Activated naive CD4-positive, alpha-beta T cell treated with anti-CD3 and anti-CD28 coated beads, Interleukin-2, amount 10 ng/mL, durations not matched to agents 5 hours and 36 hours (primary cell): Measurements from ENCODE around the gene RPS18. TPM values are rescaled to one million over a fixed set of nuclear protein-coding genes. Genes with fewer than 3 reads are reported as not detected.

Source experiments
- microRNA-seq: library from miRNA; unstranded; fragments of <30 nt; microRNA quantifications from one replicate; pipeline ENCODE4 v1.2.0, GENCODE V29; 2022; ENCODE audit warnings: borderline microRNAs expressed, borderline replicate concordance
- total RNA-seq, 2 experiments: library from RNA; stranded (reverse); gene quantifications; one replicate each; pipeline ENCODE4 v1.2.3, GENCODE V29; 2021

RPS18 gene
- total RNA-seq, result 1,000 to 10,000 TPM; 3,258 to 3,316 TPM

DNA sequence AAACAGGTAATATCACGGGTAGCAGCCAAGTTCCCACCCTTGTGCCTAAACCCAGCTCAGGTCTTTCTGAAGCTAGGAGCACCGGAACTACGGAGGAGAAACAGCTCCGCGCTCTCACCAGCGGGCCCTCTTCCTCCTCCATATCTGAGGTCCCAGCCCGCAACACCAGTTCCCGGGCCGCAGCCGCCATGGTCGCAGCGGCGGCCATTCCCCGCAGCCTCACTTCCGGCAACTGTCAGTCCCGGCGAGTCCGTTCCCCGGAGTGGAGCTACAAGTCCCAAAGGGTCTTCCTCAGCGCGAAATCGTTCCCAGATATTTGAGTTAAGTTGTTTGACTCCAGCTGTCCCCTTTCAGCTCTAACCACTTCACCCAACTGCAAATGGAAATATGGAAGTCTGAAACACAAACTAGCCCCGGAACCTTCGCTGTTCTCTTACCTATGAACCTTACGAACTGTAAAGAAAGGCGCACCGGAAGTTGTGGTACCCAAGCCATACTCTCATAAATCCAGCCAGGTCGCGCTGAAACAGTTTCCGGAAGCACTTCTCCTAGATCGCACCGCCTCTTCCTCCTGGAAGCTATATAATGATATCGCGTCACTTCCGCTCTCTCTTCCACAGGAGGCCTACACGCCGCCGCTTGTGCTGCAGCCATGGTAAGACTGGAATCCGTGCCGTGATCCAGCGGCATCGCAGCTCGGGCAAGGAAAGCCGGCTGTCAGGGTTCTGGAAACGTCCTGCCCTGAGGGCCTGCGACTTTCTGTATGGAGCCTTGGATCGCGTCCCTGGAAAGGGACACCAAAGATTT is at the start of gene RPS18, which contains the start of gene VPS52:
RPS18 (plus strand) TSS at position 608 of the 807 bp plus-strand sequence; CDS start at position 653, 45 bp downstream.
VPS52 (minus strand) TSS at position 409 of the 807 bp plus-strand sequence; CDS start at position 208, 201 bp downstream.

GRCh38 chr6:33276864-33277662 is 5.2 kb downstream of the RPS18 start, which contains the start of gene B3GALT4:
B3GALT4 (plus strand) TSS chr6:33277123; CDS start chr6:33277420, 297 bp downstream.

DNA sequence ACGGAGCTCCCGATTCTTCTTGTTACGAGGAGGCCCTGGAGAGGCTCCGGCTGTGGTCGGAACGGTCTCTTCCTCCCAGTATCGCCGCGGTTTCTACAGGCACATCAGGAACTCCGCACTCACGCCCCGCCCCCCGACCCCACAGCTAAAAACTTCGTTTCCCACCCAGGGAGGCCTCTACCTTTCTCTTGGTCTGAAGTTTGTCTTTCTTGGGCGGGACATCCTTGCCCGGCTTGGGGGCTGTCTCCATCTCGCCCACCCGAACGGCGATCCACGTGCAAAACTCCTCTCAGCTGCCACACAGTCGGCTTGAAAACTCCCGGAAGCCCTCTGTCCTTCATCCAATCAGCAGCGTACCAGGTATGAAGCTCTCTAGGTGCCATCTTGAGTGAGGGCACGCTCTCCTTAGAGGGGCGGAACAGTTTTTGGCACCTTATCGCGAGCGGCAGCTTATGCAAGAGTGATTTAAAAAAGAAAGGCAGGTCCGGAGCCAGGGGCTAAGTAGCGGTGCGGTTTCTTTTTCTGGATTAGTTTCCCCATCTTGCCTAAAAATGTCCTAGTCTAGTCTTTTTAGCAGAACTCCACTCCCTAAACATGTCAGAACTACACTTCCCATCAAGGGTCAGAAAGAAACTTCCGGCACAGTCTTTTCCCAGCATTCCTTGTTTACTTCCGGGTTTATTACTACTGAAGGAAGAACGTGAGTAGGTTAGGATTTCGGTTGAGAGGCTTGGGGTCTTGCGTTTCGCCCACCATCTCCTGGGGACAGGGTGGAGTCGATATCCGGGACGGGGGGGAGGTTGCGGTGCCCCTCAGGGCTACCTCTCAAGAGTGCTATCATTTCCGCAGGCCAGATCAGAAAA is 17.3 kb downstream of the RPS18 start, which contains the start of the genes PFDN6 and WDR46:
PFDN6 (plus strand) TSS at position 681 of the 863 bp plus-strand sequence. CDS start 256 bp downstream, outside the sequence.
WDR46 (minus strand) TSS at position 319 of the 863 bp plus-strand sequence; CDS start at position 250, 69 bp downstream.

DNA sequence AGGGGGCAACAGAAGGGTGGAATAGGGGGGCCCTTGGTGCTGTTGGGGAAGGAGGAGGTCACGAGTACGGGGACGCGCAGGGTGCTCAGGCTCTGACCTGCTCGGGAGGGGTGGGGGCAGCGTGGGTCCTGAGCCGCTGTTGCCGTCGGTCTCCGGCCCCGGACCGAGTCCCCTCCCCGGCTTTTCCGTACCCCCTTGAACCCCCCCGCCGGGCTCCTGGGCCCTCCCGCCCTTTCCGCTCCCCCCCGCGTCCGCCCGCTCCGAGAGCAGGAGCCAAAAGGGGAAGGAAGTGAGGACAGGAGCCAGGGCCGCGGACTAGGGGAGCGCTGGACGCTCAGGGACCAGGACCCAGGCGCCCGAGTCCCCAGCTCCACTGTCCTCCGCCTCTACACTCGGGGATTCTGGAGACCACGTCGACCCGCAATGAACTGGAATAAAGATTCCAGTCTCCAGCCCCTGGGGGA is 26.9 kb downstream of the RPS18 start, which contains the start of gene RGL2:
RGL2 (minus strand) TSS at position 170 of the 464 bp plus-strand sequence. CDS start 332 bp downstream, outside the sequence.

DNA sequence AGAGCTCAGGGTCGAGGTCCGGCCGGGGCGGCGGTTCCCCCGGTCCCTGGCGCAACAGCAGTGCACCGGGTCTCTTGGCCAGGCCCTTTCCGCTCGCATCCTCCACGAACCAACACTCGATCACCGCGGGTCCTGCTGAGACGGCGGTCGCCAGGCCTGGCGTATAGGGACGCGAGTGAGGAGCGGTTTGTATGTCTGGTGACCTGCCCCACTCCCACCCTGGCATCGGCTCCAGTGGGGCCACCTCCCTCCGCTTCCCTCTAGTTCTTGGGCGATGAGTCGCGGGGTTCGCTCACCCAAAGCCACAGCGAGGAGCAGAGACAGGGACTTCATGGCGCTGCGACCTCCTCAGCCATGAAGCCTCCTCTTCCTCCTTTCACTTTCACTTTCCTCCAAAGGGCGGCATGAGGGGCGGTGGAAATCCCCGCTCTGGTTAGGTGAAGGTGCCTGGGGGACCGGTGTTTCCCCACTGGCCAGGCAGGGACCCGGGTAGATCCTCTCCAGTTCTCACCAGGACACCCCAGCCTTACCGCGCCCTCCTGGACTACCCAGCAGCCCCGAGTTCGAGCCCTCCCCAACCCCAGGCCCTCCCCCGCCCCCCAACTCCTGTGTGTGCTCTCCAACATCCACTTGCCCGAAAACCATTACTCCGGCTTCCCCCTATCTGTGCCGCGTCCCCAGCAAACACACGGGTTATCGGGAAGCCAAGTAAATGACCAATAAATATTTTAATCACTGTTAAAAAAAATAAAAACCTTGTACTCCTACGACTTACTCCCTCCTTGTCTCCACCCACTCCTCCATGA is 42.0 kb downstream of the RPS18 start, which contains the start of gene TAPBP:
TAPBP (minus strand) TSS at position 370 of the 806 bp plus-strand sequence; CDS start at position 333, 37 bp downstream.

GRCh38 chr6:33317669-33318425 is 46.0 kb downstream of the RPS18 start, which contains the start of gene ZBTB22:
ZBTB22 (minus strand) TSS chr6:33317744; CDS start chr6:33316916, 828 bp downstream.

Small RNA genes lying within 50 kb of the gene (microRNA-seq; reads per million reads assigned to microRNA genes)
- gene MIR6834 (not detected), gene MIR6873 (not detected)

Other genes starting within 250 kb of the RPS18 start
- gene HLA-DPA1, start 198.4 kb upstream of the RPS18 start, total RNA-seq, result 10 to 100 TPM; 30.4 to 32.4 TPM
- 10 to 100 TPM; 19.0 to 19.2 TPM for gene HLA-DPB1, start 196.1 kb upstream of the RPS18 start, total RNA-seq
- under 1 TPM; 0.50 to 0.63 TPM for gene COL11A2, start 79.6 kb upstream of the RPS18 start, total RNA-seq
- gene RXRB, start 71.4 kb upstream of the RPS18 start, total RNA-seq, result 10 to 100 TPM; 49.6 to 49.7 TPM
- gene SLC39A7, start 71.2 kb upstream of the RPS18 start, total RNA-seq, result 10 to 100 TPM; 39.6 to 41.7 TPM
- gene HSD17B8, start 67.4 kb upstream of the RPS18 start, total RNA-seq, result 10 to 100 TPM; 15.4 to 18.0 TPM
- gene RING1, start 63.6 kb upstream of the RPS18 start, total RNA-seq, result 10 to 100 TPM; 37.6 to 37.7 TPM
- 10 to 100 TPM; 71.8 to 76.2 TPM for gene VPS52, start 199 bp upstream of the RPS18 start, total RNA-seq
- 10 to 100 TPM; 23.3 to 23.9 TPM for gene B3GALT4, start 5.0 kb downstream of the RPS18 start, total RNA-seq
- 10 to 100 TPM; 47.0 to 47.8 TPM for gene WDR46, start 17.2 kb downstream of the RPS18 start, total RNA-seq
- 10 to 100 TPM; 55.1 to 57.3 TPM for gene PFDN6, start 17.5 kb downstream of the RPS18 start, total RNA-seq
- gene RGL2, start 26.9 kb downstream of the RPS18 start, total RNA-seq, result 10 to 100 TPM; 52.5 to 58.6 TPM
- gene TAPBP, start 42.0 kb downstream of the RPS18 start, total RNA-seq, result 100 to 1,000 TPM; 273 to 274 TPM
- 10 to 100 TPM; 19.4 to 21.9 TPM for gene ZBTB22, start 45.7 kb downstream of the RPS18 start, total RNA-seq
- 100 to 1,000 TPM; 108 to 111 TPM for gene DAXX, start 50.9 kb downstream of the RPS18 start, total RNA-seq
- gene KIFC1, start 119.7 kb downstream of the RPS18 start, total RNA-seq, result 100 to 1,000 TPM; 106 to 109 TPM
- gene PHF1, start 138.9 kb downstream of the RPS18 start, total RNA-seq, result 10 to 100 TPM; 46.7 to 52.7 TPM
- 100 to 1,000 TPM; 197 to 215 TPM for gene CUTA, start 146.0 kb downstream of the RPS18 start, total RNA-seq
- gene SYNGAP1, start 148.0 kb downstream of the RPS18 start, total RNA-seq, result 10 to 100 TPM; 48.0 to 52.1 TPM
- gene ZBTB9, start 182.5 kb downstream of the RPS18 start, total RNA-seq, result 1 to 10 TPM; 6.5 to 7.1 TPM